HCT116 (cell line): ENCODE data around the gene AASDH. TPM values are rescaled to one million over a fixed set of nuclear protein-coding genes. Genes with fewer than 3 reads are reported as not detected.

ENCODE experiments used
- ATAC-seq: fragments of 200-7000 bp; cut with Tn5 transposase; 2 replicates; pipeline ENCODE4 v1.9.1; 2020; ENCODE audit warnings: mild to moderate bottlenecking, moderate library complexity
- BruUV-seq: library from RNA; stranded (reverse); fragments of 400-500 nt; replicated peaks from 2 replicates; lab custom pipeline; 2021; lab: Mats Ljungman, UMichigan
- CTCF ChIA-PET: fragments of 300-600 bp; sonication (Branson Sonifier 250); formaldehyde crosslinking; loops from one replicate; lab custom pipeline; 2021; ENCODE audit warnings: antibody characterized with exemption; lab: Charles Lee
- POLR2A ChIA-PET: fragments of 300-600, 350-600 bp; sonication (Branson Sonifier 250); formaldehyde crosslinking; loops from one replicate; lab custom pipeline; 2021; ENCODE audit warnings: antibody characterized with exemption; lab: Charles Lee
- RAD21 ChIA-PET, 2 experiments: fragments of 300-600 bp; sonication (Branson Sonifier 250); formaldehyde crosslinking; loops; one replicate each; lab custom pipeline; 2023; ENCODE audit warnings: low total read pairs in 2 of 2; ENCODE audit not compliant: uncharacterized antibody in 2 of 2, unreplicated experiment in 2 of 2, low non-redundant PET in 1 of 2; lab: Charles Lee
- DNase-seq: peaks from one replicate; pipeline ENCODE4 v3.0.0-alpha.2; 2010; ENCODE audit warnings: low read depth, low spot score
- H2AFZ ChIP-seq: fragments of 200-600 bp; shearing (Covaris generic), sonication (generic); 2 replicates; pipeline ENCODE4 v1.6.1; 2017; ENCODE audit warnings: low read depth, mixed run types, mixed read lengths, antibody characterized with exemption, low read length; ENCODE audit not compliant: poor library complexity, severe bottlenecking
- H3K27ac ChIP-seq: 2 replicates; pipeline ENCODE4 v1.5.1; 2012; ENCODE audit warnings: low read depth, low read length
- H3K27me3 ChIP-seq: fragments of 200-600 bp; sonication (generic); 2 replicates; pipeline ENCODE4 v1.6.1; 2016; ENCODE audit warnings: mixed run types, low read length, mixed read lengths; ENCODE audit not compliant: insufficient read depth
- H3K36me3 ChIP-seq, 2 experiments: fragments of 200-500 bp in 1 of 2; fragments of 200-600 bp in 1 of 2; sonication (Bioruptor generic) in 1 of 2; sonication (generic) in 1 of 2; 2 replicates each; pipeline versions ENCODE4 v1.5.1 to v1.6.1; 2014 to 2016; ENCODE audit warnings: low read length in 2 of 2, inconsistent platforms in 1 of 2, mixed read lengths in 1 of 2, mixed run types in 1 of 2; ENCODE audit not compliant: insufficient read depth in 2 of 2, control insufficient read depth in 1 of 2
- H3K4me1 ChIP-seq, 2 experiments: fragments of 200-600 bp in 1 of 2; sonication (generic) in 1 of 2; 2 replicates each; pipeline versions ENCODE4 v1.5.1 to v1.6.1; 2012 to 2017; ENCODE audit warnings: low read length in 2 of 2, inconsistent platforms in 1 of 2, mild to moderate bottlenecking in 1 of 2, mixed read lengths in 1 of 2, mixed run types in 1 of 2, moderate library complexity in 1 of 2; ENCODE audit not compliant: insufficient read depth in 2 of 2, control insufficient read depth in 1 of 2
- H3K4me2 ChIP-seq: fragments of 200-600 bp; sonication (generic); 2 replicates; pipeline ENCODE4 v1.6.1; 2017; ENCODE audit warnings: mixed run types, low read length, mixed read lengths
- H3K4me3 ChIP-seq, 2 experiments: fragments of 200-600 bp in 1 of 2; sonication (generic) in 1 of 2; replicated peaks in 1 of 2; 2 replicates each; pipeline ENCODE4 v1.5.1; 2011 to 2016; ENCODE audit warnings: low read length in 2 of 2, control low read depth in 1 of 2, low read depth in 1 of 2, mild to moderate bottlenecking in 1 of 2, mixed read lengths in 1 of 2, mixed run types in 1 of 2
- H3K79me2 ChIP-seq: fragments of 200-600 bp; sonication (generic); 2 replicates; pipeline ENCODE4 v1.6.1; 2017; ENCODE audit warnings: mild to moderate bottlenecking, mixed run types, low read length, moderate library complexity, mixed read lengths; ENCODE audit not compliant: insufficient read depth
- H3K9ac ChIP-seq: fragments of 200-600 bp; sonication (generic); 2 replicates; pipeline ENCODE4 v1.6.1; 2016; ENCODE audit warnings: low read length, mixed read lengths
- H3K9me2 ChIP-seq: fragments of 200-600 bp; sonication (generic), shearing (Covaris generic); 2 replicates; pipeline ENCODE4 v1.6.1; 2017; ENCODE audit warnings: mixed run types, mild to moderate bottlenecking, moderate library complexity; ENCODE audit not compliant: insufficient read depth
- H3K9me3 ChIP-seq, 2 experiments: fragments of 200-500 bp in 1 of 2; fragments of 200-600 bp in 1 of 2; sonication (Bioruptor generic) in 1 of 2; sonication (generic) in 1 of 2; 2 replicates each; pipeline ENCODE4 v1.6.1; 2014 to 2017; ENCODE audit warnings: low read length in 2 of 2, mixed read lengths in 2 of 2, inconsistent platforms in 1 of 2, low read depth in 1 of 2, mild to moderate bottlenecking in 1 of 2, mixed run types in 1 of 2, moderate library complexity in 1 of 2; ENCODE audit not compliant: control insufficient read depth in 1 of 2, insufficient read depth in 1 of 2
- H4K20me1 ChIP-seq: fragments of 200-600 bp; sonication (generic), shearing (Covaris generic); 2 replicates; pipeline ENCODE4 v1.6.1; 2017; ENCODE audit warnings: mixed run types, mild to moderate bottlenecking, moderate library complexity; ENCODE audit not compliant: insufficient read depth
- CEBPB ChIP-seq: IDR thresholded peaks from 2 replicates; pipeline ENCODE4 v1.6.1; 2012; ENCODE audit warnings: low read depth
- EZH2 ChIP-seq: fragments of 200-600 bp; sonication (generic); IDR thresholded peaks from 2 replicates; pipeline ENCODE4 v1.6.1; 2017; ENCODE audit warnings: antibody characterized with exemption, mixed run types
- EZH2phosphoT487 ChIP-seq: fragments of 200-600 bp; IDR thresholded peaks from 2 replicates; pipeline ENCODE4 v1.6.1; 2018; ENCODE audit warnings: antibody characterized with exemption, borderline replicate concordance
- JUND ChIP-seq: IDR thresholded peaks from 2 replicates; pipeline ENCODE4 v1.6.1; 2012
- RAD21 ChIP-seq: IDR thresholded peaks from 2 replicates; pipeline ENCODE4 v1.6.1; 2012; ENCODE audit warnings: low read depth, mild to moderate bottlenecking
- SIN3A ChIP-seq: IDR thresholded peaks from 2 replicates; pipeline ENCODE4 v1.6.1; 2012; ENCODE audit warnings: low read depth
- SP1 ChIP-seq: IDR thresholded peaks from 2 replicates; pipeline ENCODE4 v1.6.1; 2012; ENCODE audit warnings: low read depth
- SRF ChIP-seq: IDR thresholded peaks from 2 replicates; pipeline ENCODE4 v1.6.1; 2012; ENCODE audit warnings: low read depth
- TCF7L2 ChIP-seq: IDR thresholded peaks from 2 replicates; pipeline ENCODE4 v1.7.0; 2011; ENCODE audit warnings: borderline replicate concordance, inconsistent platforms; ENCODE audit not compliant: insufficient read depth, insufficient read length; ENCODE audit errors: extremely low read depth
- YY1 ChIP-seq: IDR thresholded peaks from 2 replicates; pipeline ENCODE4 v1.6.1; 2011; ENCODE audit warnings: low read length, low read depth, moderate library complexity, mild to moderate bottlenecking; ENCODE audit not compliant: insufficient replicate concordance; ENCODE audit errors: extremely low read depth
- ZFX ChIP-seq: fragments of 450-650 bp; IDR thresholded peaks from 2 replicates; pipeline ENCODE4 v1.6.1; 2017
- ZNF274 ChIP-seq: fragments of 200-500 bp; sonication (Bioruptor generic); IDR thresholded peaks from 2 replicates; pipeline ENCODE4 v1.6.1; 2014; ENCODE audit warnings: mild to moderate bottlenecking, low read depth, low read length, inconsistent platforms
- intact Hi-C: fragments of 100-400 bp; cut with micrococcal nuclease; formaldehyde crosslinking; loops from 2 replicates; pipeline ENCODE4 v1.10.0; 2022
- total RNA-seq: library from RNA; stranded (reverse); gene quantifications from one replicate; pipeline ENCODE4 v1.2.1, GENCODE V29; 2021; ENCODE audit not compliant: unreplicated experiment
- TF ChIP-seq, protein P1 (sequence below): IDR thresholded peaks from 2 replicates; pipeline ENCODE4 v1.6.1; 2012
- TF ChIP-seq, protein P2 (sequence below): IDR thresholded peaks from 2 replicates; pipeline ENCODE4 v1.6.1; 2011; ENCODE audit warnings: mild to moderate bottlenecking, low read length, moderate library complexity; ENCODE audit not compliant: insufficient replicate concordance; ENCODE audit errors: extremely low read depth
- TF ChIP-seq, protein P3 (sequence below), 3 experiments: fragments of 200-600 bp in 1 of 3; sonication (generic) in 1 of 3; IDR thresholded peaks in 2 of 3; conservative IDR thresholded peaks in 1 of 3; 2 replicates each; pipeline ENCODE4 v1.5.1; 2012 to 2017; ENCODE audit warnings: low read depth in 2 of 3, low read length in 2 of 3, antibody characterized with exemption in 1 of 3, borderline replicate concordance in 1 of 3, control low read depth in 1 of 3, mild to moderate bottlenecking in 1 of 3, mixed read lengths in 1 of 3, mixed run types in 1 of 3, moderate library complexity in 1 of 3; ENCODE audit not compliant: insufficient read depth in 1 of 3

AASDH gene
- total RNA-seq, 1 experiment from 2014 or later = 13.7 TPM

DNA sequence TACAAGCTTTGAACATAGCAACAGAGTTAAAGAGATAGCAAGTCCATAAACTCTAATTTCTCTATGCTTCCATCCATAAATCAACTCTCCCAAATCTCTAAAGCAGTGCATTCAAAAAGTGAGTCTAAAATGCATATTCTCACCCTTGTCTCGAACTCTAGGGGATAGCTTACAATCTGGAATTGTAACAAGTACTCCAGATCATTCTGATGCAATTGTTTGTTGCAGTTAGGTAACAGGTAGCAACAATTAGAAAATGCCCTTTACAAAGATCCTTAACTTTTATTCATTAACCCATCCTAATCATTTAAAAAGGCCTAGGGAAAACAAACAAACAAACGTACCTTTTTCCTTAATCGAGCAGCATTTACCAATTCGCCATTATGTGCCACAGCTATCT lies 18.9 kb upstream of the AASDH start:
- Histone ChIP-seq H3K36me3 (peaks cover 31 to 39% of the 10 kb centered on the region in 2 experiments; a peak in 3 of 4 replicates), H4K20me1 (peaks cover 28% of the 10 kb centered on the region), H3K9ac (no peak overlapping the region), H3K9me2 (no peaks in the 10 kb centered on the region), H3K9me3 (no peaks in the 10 kb centered on the region), H3K79me2 (peaks cover 79% of the 10 kb centered on the region), H3K4me3 (no peak overlapping the region), H3K27ac (no peak overlapping the region), H3K4me2 (no peak overlapping the region), H3K27me3 (no peaks in the 10 kb centered on the region), H3K4me1 (peaks cover 16 to 17% of the 10 kb centered on the region in 2 experiments), H2AFZ (no peak overlapping the region)
- RAD21 ChIA-PET = no interaction called here
- POLR2A ChIA-PET = no interaction called here
- CTCF ChIA-PET = no interaction called here
- ATAC-seq (no peak), DNase-seq (no peak)
- intact Hi-C loops = no loop called here
- no peak for TF ChIP-seq CEBPB
- no peak for TF ChIP-seq SIN3A
- no peak for TF ChIP-seq TCF7L2
- no peak for TF ChIP-seq SRF
- TF ChIP-seq, protein P1, sequence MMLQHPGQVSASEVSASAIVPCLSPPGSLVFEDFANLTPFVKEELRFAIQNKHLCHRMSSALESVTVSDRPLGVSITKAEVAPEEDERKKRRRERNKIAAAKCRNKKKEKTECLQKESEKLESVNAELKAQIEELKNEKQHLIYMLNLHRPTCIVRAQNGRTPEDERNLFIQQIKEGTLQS = no peak
- TF ChIP-seq, protein P2, sequence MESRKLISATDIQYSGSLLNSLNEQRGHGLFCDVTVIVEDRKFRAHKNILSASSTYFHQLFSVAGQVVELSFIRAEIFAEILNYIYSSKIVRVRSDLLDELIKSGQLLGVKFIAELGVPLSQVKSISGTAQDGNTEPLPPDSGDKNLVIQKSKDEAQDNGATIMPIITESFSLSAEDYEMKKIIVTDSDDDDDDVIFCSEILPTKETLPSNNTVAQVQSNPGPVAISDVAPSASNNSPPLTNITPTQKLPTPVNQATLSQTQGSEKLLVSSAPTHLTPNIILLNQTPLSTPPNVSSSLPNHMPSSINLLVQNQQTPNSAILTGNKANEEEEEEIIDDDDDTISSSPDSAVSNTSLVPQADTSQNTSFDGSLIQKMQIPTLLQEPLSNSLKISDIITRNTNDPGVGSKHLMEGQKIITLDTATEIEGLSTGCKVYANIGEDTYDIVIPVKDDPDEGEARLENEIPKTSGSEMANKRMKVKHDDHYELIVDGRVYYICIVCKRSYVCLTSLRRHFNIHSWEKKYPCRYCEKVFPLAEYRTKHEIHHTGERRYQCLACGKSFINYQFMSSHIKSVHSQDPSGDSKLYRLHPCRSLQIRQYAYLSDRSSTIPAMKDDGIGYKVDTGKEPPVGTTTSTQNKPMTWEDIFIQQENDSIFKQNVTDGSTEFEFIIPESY = no peak
- TF ChIP-seq ZFX = no peak
- no peak for TF ChIP-seq JUND
- no peak for TF ChIP-seq ZNF274
- TF ChIP-seq SP1 = no peak
- TF ChIP-seq EZH2 = no peak
- TF ChIP-seq EZH2phosphoT487 = no peak
- TF ChIP-seq, protein P3, sequence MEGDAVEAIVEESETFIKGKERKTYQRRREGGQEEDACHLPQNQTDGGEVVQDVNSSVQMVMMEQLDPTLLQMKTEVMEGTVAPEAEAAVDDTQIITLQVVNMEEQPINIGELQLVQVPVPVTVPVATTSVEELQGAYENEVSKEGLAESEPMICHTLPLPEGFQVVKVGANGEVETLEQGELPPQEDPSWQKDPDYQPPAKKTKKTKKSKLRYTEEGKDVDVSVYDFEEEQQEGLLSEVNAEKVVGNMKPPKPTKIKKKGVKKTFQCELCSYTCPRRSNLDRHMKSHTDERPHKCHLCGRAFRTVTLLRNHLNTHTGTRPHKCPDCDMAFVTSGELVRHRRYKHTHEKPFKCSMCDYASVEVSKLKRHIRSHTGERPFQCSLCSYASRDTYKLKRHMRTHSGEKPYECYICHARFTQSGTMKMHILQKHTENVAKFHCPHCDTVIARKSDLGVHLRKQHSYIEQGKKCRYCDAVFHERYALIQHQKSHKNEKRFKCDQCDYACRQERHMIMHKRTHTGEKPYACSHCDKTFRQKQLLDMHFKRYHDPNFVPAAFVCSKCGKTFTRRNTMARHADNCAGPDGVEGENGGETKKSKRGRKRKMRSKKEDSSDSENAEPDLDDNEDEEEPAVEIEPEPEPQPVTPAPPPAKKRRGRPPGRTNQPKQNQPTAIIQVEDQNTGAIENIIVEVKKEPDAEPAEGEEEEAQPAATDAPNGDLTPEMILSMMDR (IDR thresholded peaks at IDR 0.05 in 2 of 3, conservative IDR thresholded peaks at IDR 0.05 in 1 of 3; ENCODE audit: borderline replicate concordance in 1 of 3, insufficient read depth in 1 of 3, low read depth in 2 of 3, low read length in 2 of 3) = no peak
- TF ChIP-seq RAD21 = no peak
- no peak for TF ChIP-seq YY1
- BruUV-seq = no TSS peak
